GM19328 (cell line): ENCODE measurements around the gene ZFAND2B.
"Not testable (repeated sequence)": the region's sequence is repeated elsewhere in the genome, so short reads cannot be mapped to it uniquely, and the experiment has no call there.

Source experiments
- ATAC-seq: cut with Tn5 transposase; IDR thresholded peaks from one replicate; pipeline ENCODE4 v1.9.1; 2021; ENCODE audit warnings: mild to moderate bottlenecking, moderate library complexity; ENCODE audit not compliant: unreplicated experiment

ZFAND2B gene

DNA sequence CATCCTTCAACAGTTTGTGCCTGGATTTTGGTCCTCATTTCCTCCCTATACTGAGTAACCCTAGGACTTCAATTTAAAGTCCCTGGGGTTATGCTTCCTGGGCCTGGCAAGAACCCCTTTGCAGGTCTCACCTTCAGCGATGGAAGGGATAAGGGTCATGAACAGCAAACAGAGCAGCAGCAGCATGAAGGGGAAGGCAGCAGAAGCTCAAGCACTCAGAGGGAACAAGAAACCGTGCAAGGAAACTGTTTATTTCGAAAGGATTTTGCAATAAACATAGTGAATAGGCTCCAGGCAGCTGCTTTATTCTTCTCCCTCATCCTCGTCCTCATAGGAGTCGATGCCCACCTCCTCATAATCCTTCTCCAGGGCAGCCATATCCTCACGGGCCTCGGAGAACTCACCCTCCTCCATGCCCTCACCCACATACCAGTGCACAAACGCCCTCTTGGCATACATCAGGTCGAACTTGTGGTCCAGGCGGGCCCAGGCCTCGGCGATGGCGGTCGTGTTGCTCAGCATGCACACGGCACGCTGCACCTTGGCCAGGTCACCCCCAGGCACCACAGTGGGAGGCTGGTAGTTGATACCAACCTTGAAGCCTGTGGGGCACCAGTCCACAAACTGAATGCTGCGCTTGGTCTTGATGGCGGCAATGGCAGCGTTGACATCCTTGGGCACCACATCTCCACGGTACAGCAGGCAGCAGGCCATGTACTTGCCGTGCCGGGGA lies 43.6 kb downstream of the ZFAND2B start:
- no peak for ATAC-seq

DNA sequence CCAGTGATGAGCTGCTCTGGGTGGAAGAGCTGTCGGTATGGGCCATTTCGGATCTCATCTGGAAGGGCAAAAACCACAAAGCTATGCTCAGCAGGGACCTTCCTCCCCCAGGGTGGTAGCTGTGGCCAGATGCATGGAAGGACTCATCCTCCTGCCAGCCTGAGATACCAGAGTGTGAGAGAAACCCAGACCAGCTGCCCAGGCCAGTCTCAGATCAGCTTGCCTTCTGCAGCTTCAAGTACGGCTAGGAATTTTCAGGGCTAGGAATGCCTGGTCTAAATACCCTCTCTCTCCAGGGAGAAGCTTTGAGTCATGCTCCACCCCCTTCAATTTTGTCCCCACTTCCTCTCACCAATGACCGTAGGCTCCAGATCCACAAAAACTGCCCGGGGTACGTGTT lies 45.1 kb downstream of the ZFAND2B start:
- ATAC-seq: no peak

GRCh38 chr2:219252084-219252483 lies 45.5 kb downstream of the ZFAND2B start:
- ATAC-seq: no peak

DNA sequence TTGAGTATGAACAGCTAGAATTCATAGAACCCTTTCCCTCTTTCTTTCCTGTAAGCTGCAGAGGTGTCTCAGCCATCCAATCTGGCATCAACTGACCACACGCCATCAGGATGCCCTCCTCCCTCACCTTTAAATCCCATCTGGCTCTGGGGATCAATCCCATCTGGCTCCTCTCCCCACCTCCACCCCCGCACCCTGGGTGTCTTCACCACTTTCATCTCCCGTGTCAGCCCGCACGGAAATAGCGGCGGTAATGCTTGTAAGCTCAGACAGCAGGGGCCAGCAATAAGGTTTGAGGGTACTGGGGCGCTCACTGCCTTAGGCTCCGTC lies 46.0 kb downstream of the ZFAND2B start:
- ATAC-seq: no peak

GRCh38 chr2:219252900-219253752 lies 46.5 kb downstream of the ZFAND2B start, which contains the start of gene TUBA4B:
TSS of gene TUBA4B (plus strand) at chr2:219253243. CDS start at chr2:219253408, 165 bp downstream.
- ATAC-seq: peak; percentile 26

- peak; percentile 60 for ATAC-seq
These were observed 47.4 kb downstream of the ZFAND2B start, which contains the start of gene TUBA4A for GRCh38 chr2:219253753-219254589. TSS of gene TUBA4A (minus strand) at chr2:219253918. CDS start at chr2:219253858, 60 bp downstream.

DNA sequence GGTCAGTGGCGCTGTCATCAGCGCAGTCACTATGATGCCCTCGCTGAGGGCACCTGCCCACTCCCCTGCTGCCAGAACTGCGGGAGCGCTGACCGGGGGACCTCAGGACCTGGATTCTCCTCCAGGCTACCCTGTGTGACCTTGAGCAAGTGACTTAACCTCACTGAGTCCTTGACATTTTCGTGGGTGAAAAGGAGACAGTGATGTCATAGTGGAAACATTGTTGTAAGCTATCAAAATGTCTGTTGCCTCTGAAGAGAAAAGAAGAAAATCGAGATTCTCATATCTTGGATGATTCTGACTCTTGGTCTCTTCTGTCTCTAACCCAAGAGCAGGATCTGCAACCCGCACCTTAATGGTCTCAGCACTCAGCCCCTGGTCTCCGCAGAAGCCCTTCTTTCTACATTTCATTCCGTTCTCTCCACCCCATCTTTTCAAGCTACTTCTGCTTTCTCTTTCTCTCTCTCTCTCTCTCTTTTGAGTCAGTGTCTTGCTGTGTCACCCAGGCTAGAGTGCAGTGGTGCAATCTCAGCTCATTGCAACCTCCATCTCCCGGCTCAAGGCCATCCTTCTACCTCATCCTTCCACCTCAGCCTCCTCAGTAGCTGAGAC lies 48.1 kb downstream of the ZFAND2B start:
- ATAC-seq: peak; percentile 22

- ATAC-seq: not testable (repeated sequence)
These were observed 52.4 kb downstream of the ZFAND2B start for GRCh38 chr2:219258942-219259341.
